Retinal pigment epithelial cell (primary cell): ENCODE data around the gene PRDM16.

Source experiments
- DNase-seq: peaks from one replicate; pipeline ENCODE4 v3.0.0-alpha.2; 2010; ENCODE audit warnings: low read depth
- H3K4me3 ChIP-seq: 2 replicates; pipeline ENCODE4 v1.5.1; 2011; ENCODE audit warnings: mild to moderate bottlenecking, low read length, control low read depth, moderate library complexity
- CTCF ChIP-seq: conservative IDR thresholded peaks from 2 replicates; pipeline ENCODE4 v1.5.1; 2011; ENCODE audit warnings: low read depth, low read length, control low read depth, inconsistent platforms

PRDM16 gene

DNA sequence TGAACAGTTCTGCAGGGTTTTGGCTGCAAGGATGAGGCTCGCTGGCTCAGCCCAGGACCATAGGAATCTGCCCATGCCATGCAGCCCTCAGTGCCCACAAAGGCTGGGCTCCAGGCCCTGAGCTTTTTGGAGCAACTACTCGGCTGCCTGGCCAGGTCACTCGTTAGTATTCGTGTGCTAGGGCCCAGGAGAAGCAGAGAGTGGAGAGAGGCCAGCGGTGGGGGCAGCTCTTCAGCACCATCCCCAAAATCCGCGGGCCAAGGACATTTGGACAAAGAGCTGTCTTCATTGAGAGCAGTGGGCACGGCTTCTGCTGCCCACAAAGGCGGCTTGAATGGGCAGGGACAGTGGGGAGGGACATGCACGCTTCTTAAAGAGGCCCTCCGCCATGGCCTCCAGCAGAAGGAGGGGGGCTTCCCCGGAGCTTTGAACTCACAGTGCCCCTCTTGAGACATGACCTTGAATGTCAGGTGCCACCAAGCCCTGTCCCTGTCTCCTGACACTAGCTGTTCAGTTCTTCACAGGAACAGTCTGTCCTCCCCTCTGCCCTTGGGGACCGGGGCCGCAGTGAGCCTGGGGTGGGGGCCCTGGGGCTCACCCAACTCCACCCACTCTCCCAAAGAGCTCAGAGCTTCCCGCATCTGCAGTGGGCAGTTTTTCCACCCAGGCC lies 279.3 kb downstream of the PRDM16 start:
- DNase-seq = no peak
- TF ChIP-seq CTCF = no peak
- H3K4me3 ChIP-seq = no peak overlapping the region

- no peak overlapping the region for H3K4me3 ChIP-seq
- peak; percentile 26 for DNase-seq
- TF ChIP-seq CTCF = peak; percentile 44
Observed at GRCh38 chr1:3349161-3349967, 280.4 kb downstream of the PRDM16 start.

- no peak for DNase-seq
- H3K4me3 ChIP-seq = no peak overlapping the region
- no peak for TF ChIP-seq CTCF
Observed at GRCh38 chr1:3349968-3350299, 280.9 kb downstream of the PRDM16 start.

- no peak overlapping the region for H3K4me3 ChIP-seq
- no peak for DNase-seq
- TF ChIP-seq CTCF = no peak
Observed at GRCh38 chr1:3350506-3351261, 281.7 kb downstream of the PRDM16 start.

DNA sequence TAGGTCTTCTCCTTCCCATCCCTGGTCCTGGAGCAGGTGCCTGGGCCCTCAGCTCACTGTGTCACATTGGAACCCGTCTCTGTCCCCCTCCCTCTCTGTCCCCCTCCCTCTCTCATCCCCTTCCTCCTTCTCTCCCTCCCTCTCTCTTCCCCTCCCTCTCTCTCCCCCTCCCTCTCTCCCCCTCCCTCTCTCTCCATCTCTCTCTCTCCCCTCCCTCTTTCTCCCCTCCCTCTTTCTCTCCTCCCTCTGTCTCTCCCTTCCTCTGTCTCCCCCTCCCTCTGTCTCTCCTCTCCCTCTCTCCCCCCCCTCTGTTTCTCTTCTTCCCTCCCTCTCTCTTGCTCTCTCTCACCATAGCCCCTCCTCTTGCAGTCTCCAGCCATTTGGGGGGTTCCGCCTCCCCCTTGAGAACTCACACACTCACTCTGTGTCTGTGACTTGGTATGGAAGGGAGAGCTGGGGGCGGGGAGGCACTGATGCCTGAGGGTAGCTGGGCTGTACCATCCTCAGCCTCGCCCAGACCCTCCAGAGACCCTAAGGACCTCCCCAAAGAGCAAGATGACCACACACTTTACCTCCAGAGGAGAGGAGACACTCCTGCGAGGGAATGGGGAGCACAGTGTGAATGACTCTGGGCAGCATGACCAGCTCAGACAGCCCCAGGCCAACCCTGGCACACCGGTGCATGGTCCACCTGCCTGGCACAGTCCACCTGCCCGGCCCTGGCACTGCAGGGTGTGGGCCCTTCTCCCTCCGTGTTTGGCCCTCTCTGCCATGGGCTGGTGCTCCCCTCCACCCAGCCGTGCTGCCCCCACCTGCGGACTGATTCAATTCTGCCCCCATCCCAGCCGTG lies 282.7 kb downstream of the PRDM16 start:
- DNase-seq = no peak
- H3K4me3 ChIP-seq = no peak overlapping the region
- no peak for TF ChIP-seq CTCF

- no peak for TF ChIP-seq CTCF
- H3K4me3 ChIP-seq = no peak overlapping the region
- DNase-seq = peak; percentile 72
Observed at GRCh38 chr1:3352299-3352951, 283.4 kb downstream of the PRDM16 start.
